DND-41 (cell line): ENCODE data around the gene INTS3.

Source experiments
- ATAC-seq: fragments of 200-7000 bp; cut with Tn5 transposase; 3 replicates; pipeline ENCODE4 v1.9.1; 2021; ENCODE audit warnings: low read depth; ENCODE audit not compliant: insufficient read depth
- DNase-seq: peaks from one replicate; pipeline ENCODE4 v3.0.0-alpha.2; 2020
- H2AFZ ChIP-seq: 2 replicates; pipeline ENCODE4 v1.6.0; 2012; ENCODE audit warnings: low read depth, low read length
- H3K27ac ChIP-seq: 2 replicates; pipeline ENCODE4 v1.5.1; 2012; ENCODE audit warnings: low read length, inconsistent platforms
- H3K27me3 ChIP-seq: fragments of 200-600 bp; sonication (generic); 2 replicates; pipeline ENCODE4 v1.6.0; 2012; ENCODE audit warnings: low read length, mild to moderate bottlenecking, inconsistent platforms; ENCODE audit not compliant: insufficient read depth, poor library complexity
- H3K36me3 ChIP-seq: 2 replicates; pipeline ENCODE4 v1.5.1; 2012; ENCODE audit warnings: low read length, inconsistent platforms; ENCODE audit not compliant: insufficient read depth
- H3K4me1 ChIP-seq: 2 replicates; pipeline ENCODE4 v1.5.1; 2012; ENCODE audit warnings: mild to moderate bottlenecking, low read length; ENCODE audit not compliant: insufficient read depth
- H3K4me2 ChIP-seq: 2 replicates; pipeline ENCODE4 v1.6.0; 2012; ENCODE audit warnings: mild to moderate bottlenecking, moderate library complexity, low read length, inconsistent platforms; ENCODE audit not compliant: insufficient read depth
- H3K4me3 ChIP-seq, 2 experiments: fragments of 200-600 bp in 1 of 2; shearing (Covaris generic) in 1 of 2; 2 replicates each; pipeline ENCODE4 v1.5.1; 2012 to 2016; ENCODE audit warnings: inconsistent platforms in 2 of 2, low read length in 2 of 2, mild to moderate bottlenecking in 2 of 2, low read depth in 1 of 2, moderate library complexity in 1 of 2
- H3K79me2 ChIP-seq: 2 replicates; pipeline ENCODE4 v1.6.0; 2012; ENCODE audit warnings: low read length, inconsistent platforms; ENCODE audit not compliant: insufficient read depth
- H3K9ac ChIP-seq: 2 replicates; pipeline ENCODE4 v1.6.0; 2012; ENCODE audit warnings: low read depth, mild to moderate bottlenecking, inconsistent platforms, low read length, moderate library complexity
- H3K9me3 ChIP-seq: 2 replicates; pipeline ENCODE4 v1.5.1; 2012; ENCODE audit warnings: low read length, moderate library complexity, mild to moderate bottlenecking, inconsistent platforms; ENCODE audit not compliant: insufficient read depth, severe bottlenecking
- H4K20me1 ChIP-seq: 2 replicates; pipeline ENCODE4 v1.6.0; 2012; ENCODE audit warnings: low read length; ENCODE audit not compliant: insufficient read depth
- EZH2 ChIP-seq: IDR thresholded peaks from 3 replicates; pipeline ENCODE4 v1.6.1; 2012; ENCODE audit warnings: borderline replicate concordance, low read depth, mild to moderate bottlenecking, moderate library complexity, low read length, inconsistent platforms; ENCODE audit not compliant: severe bottlenecking
- TF ChIP-seq, protein P1 (sequence below): IDR thresholded peaks from 2 replicates; pipeline ENCODE4 v1.5.1; 2012; ENCODE audit warnings: borderline replicate concordance, low read length, moderate library complexity, mild to moderate bottlenecking; ENCODE audit not compliant: poor library complexity, severe bottlenecking; ENCODE audit errors: extremely low read depth

Gene INTS3

DNA sequence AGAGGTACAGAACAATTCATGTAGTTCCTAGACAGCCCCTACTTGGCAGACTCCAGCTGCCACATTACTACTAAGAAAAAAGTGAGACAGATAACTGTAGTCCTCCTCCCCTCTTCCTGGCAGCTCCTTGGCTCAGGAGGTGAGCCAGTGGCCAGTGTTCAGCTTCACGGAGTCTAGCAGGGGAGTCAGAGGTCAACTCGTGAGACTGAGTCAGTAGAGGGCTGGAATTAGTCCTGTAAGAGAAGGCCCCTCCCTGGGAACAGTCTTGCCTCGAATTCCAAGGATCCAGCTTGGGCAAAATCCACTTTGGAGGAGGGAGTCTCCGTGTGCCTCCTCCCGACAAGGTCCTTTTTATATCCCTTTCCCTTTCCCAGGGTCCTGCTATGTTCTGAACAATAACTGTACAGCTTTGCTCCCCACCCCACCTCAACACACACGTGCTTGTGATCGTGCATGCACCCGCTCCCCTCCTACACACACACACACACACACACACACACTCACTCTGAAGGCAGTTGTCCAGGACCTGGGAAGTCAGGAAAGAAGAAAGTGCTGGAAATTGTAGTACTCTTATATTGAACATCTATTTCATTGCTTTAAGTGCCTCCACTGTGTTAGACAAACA, 24.8 kb downstream of the INTS3 start:
- Histone ChIP-seq H3K4me2 (no peak overlapping the region), H3K4me3 (no peak overlapping the region), H3K27me3 (no peaks in the 10 kb centered on the region), H3K27ac (no peak overlapping the region), H4K20me1 (no peaks in the 10 kb centered on the region), H3K9me3 (no peaks in the 10 kb centered on the region), H3K9ac (no peak overlapping the region), H3K4me1 (no peaks in the 10 kb centered on the region), H3K36me3 (peaks cover 87% of the 10 kb centered on the region), H3K79me2 (no peaks in the 10 kb centered on the region), H2AFZ (no peak overlapping the region)
- ATAC-seq (no peak), DNase-seq (no peak)
- TF ChIP-seq, protein P1, sequence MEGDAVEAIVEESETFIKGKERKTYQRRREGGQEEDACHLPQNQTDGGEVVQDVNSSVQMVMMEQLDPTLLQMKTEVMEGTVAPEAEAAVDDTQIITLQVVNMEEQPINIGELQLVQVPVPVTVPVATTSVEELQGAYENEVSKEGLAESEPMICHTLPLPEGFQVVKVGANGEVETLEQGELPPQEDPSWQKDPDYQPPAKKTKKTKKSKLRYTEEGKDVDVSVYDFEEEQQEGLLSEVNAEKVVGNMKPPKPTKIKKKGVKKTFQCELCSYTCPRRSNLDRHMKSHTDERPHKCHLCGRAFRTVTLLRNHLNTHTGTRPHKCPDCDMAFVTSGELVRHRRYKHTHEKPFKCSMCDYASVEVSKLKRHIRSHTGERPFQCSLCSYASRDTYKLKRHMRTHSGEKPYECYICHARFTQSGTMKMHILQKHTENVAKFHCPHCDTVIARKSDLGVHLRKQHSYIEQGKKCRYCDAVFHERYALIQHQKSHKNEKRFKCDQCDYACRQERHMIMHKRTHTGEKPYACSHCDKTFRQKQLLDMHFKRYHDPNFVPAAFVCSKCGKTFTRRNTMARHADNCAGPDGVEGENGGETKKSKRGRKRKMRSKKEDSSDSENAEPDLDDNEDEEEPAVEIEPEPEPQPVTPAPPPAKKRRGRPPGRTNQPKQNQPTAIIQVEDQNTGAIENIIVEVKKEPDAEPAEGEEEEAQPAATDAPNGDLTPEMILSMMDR, result no peak
- TF ChIP-seq EZH2, result no peak

DNA sequence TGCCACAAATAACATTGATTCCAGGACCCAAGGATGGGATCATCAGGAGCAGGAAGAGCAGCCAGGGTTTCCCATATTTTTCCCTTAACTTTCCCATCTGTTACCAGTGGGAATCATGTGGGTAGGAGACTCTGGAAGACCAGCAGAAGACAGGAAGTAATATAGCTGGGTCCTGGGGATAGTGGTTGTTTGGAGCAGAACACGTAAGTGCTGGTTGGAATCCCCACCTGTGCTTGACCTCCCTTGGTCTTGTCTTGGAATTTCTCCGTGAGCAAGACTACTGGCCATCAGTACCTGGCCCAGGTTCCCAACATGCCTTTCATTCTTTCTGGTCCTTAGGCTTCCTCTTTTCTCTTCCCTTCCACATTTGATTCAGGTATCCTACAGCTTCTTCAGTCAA, 26.4 kb downstream of the INTS3 start:
- H3K4me3 ChIP-seq, result no peak overlapping the region
- H4K20me1 ChIP-seq, result no peaks in the 10 kb centered on the region
- H3K9ac ChIP-seq, result no peak overlapping the region
- ATAC-seq (no peak), DNase-seq (no peak)
- no peaks in the 10 kb centered on the region for H3K79me2 ChIP-seq
- H3K4me2 ChIP-seq, result no peak overlapping the region
- peaks cover 86% of the 10 kb centered on the region for H3K36me3 ChIP-seq
- TF ChIP-seq, protein P1, result no peak
- TF ChIP-seq EZH2, result no peak
- no peak overlapping the region for H3K27ac ChIP-seq
- H2AFZ ChIP-seq, result no peak overlapping the region
- no peaks in the 10 kb centered on the region for H3K9me3 ChIP-seq
- no peaks in the 10 kb centered on the region for H3K27me3 ChIP-seq
- no peaks in the 10 kb centered on the region for H3K4me1 ChIP-seq

DNA sequence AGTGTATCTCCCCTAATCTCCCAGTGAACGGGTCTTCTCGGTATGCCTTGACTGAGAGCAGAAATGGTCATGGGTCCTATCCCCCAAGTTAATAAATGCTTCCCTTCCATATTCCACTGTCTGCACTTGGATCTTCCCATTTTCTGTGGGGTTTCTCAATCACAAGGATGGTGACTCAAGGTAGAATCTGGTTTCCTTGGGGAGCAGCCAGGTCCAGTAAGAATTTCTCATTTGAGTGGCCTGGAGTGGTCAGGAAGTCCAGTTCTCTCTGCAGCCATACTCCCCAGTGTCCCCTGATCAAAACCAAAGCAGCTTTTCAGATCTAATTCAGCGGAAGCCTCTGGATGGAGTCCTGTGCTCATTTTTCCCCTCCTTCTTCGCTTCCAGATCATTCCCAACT, 32.6 kb downstream of the INTS3 start:
- no peak overlapping the region for H2AFZ ChIP-seq
- H3K27me3 ChIP-seq, result no peaks in the 10 kb centered on the region
- H3K9me3 ChIP-seq, result no peaks in the 10 kb centered on the region

More for the DNA sequence above, 32.6 kb downstream of the INTS3 start:
- H3K79me2 ChIP-seq, result no peaks in the 10 kb centered on the region
- DNase-seq (no peak), ATAC-seq (no peak)
- H3K9ac ChIP-seq, result no peak overlapping the region
- no peak overlapping the region for H3K4me3 ChIP-seq
- peaks cover 81% of the 10 kb centered on the region for H3K36me3 ChIP-seq
- no peaks in the 10 kb centered on the region for H3K4me1 ChIP-seq
- TF ChIP-seq, protein P1, result no peak
- no peak for TF ChIP-seq EZH2
- no peak overlapping the region for H3K27ac ChIP-seq
- no peaks in the 10 kb centered on the region for H4K20me1 ChIP-seq
- H3K4me2 ChIP-seq, result no peak overlapping the region
